HG03558 (cell line): ENCODE data around the gene KITLG.
"Not testable (repeated sequence)": the region's sequence is repeated elsewhere in the genome, so short reads cannot be mapped to it uniquely, and the experiment has no call there.

Experiments
- ATAC-seq: cut with Tn5 transposase; IDR thresholded peaks from one replicate; pipeline ENCODE4 v1.9.1; 2021; ENCODE audit warnings: moderate number of reproducible peaks; ENCODE audit not compliant: unreplicated experiment; ENCODE audit errors: extremely low read depth

Gene KITLG, protein sequence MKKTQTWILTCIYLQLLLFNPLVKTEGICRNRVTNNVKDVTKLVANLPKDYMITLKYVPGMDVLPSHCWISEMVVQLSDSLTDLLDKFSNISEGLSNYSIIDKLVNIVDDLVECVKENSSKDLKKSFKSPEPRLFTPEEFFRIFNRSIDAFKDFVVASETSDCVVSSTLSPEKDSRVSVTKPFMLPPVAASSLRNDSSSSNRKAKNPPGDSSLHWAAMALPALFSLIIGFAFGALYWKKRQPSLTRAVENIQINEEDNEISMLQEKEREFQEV

DNA sequence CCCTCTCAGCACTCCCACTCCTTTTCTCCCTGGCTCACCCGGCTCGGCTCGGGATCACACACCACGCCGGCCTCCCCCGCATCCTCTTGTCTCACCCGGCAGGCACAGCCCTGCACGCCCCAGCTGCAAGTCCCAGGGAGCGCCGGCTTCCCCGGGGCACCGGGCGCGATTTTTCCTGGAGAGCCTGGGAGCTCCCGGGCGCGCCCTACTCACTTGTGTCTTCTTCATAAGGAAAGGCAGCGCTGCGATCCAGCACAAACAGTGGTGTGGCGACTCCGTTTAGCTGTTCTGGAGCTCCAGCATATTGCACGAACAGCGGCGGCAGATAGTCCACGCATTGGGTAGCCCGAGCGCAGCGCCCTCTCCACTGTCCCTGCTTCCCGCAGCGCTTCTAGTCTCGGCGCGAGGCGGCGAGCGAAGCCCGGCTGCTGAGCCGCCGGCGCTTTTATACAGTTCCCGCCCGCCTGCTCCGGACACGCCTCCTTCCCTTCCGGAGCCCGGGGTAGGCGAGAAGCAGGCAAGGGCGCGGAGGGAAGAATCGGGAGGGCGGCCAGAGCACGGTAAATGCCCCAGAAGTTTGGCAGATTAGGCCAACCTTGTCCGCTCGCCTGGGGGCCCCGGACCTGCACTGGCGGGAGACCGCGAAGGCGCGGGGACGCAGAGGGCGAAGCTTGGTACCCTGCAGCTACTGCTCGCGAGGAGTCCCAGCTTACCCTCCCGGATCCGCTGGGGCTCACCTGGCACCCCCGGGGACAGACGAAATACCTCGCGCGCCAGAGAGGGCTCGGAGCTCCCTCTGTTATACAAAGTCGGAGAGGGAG lies at the start of gene KITLG:
TSS of gene KITLG (minus strand) at position 421 of the 821 bp plus-strand sequence. CDS start at position 228, 193 bp downstream.
- ATAC-seq: no peak

DNA sequence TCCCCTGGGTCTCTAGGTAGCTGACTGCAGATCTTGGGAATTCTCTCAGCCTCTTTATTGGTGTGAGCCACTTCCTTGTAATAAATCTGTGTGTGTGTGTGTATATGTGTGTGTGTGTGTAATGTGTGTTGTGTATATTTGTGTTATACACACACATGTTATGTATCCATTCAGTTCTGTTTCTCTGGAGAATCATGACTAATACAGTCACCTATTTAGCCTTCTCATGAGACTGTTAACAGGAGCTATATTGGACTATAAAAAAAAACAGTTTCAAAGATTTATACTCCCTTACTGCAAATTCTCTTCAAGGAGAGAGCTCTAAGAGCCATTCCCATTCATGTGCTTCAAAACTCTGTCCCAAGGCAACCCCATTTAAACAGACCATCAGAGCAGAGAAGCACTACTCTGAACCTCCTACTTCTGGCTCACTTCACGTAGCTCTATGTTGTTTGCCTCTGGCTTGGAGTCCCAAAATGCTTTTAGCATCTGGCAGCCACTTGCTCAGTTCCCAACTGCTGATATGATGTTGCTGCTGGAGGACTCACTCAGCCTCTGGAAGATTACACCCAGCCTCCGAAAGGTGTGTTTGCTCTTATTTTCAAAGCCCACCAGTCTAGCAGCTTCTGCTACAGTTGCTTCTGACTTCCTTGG lies 48.7 kb upstream of the KITLG start:
- no peak for ATAC-seq

DNA sequence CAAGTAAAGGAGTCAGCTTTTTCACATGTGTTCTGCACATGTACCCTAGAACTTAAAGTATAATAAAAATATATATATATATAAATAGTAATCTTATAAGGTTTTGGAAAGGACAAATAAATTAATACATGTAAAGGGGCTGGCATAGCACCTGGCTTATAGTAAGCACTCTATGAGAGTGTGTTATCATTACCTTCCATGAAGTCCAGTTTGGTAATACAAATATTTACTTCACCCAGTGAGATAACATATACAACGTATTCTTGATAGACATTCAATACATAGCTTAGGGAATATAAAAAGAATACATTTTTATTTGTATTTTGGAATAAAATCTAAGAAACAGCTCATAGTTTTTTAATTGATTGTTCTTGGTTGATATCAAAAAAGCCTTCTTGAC lies 47.8 kb upstream of the KITLG start:
- ATAC-seq: not testable (repeated sequence)

DNA sequence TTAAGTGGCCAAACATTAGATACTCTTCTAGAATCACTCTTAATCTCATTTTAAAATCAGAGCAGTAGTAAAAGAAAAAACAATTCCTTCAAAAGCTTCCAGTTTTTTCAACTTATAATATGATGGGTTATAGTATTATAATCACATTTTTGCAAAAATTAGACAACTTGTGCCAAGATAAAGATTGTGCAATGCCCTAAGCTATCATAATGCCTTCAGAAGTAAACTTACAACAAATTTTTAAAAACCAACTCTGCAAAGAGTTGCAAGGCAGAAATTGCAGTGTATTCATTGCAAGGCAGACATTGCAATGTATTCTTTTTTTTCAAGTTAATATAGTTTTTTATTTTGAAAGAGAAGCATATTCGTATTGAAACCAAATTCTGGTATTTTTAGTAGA lies 47.2 kb upstream of the KITLG start:
- no peak for ATAC-seq

DNA sequence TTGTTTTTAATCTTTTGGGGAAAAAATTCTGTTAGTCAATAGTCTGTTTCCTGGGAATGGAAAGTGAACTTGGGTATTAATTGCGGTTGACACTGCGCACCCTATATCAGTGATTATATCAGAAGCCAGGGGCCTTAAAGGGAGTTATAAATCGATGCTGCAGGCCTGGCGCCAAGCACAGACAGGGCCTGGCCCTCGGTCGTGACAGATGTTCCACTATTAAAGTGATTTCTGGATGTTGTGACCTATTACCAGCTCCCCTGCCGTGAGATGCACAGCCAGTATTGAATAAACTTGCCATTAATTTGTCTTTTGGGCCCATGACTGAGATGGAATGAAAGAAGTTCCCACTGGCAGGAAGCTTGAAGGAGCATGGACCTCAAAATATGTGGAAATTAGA lies 45.1 kb upstream of the KITLG start:
- ATAC-seq: no peak

DNA sequence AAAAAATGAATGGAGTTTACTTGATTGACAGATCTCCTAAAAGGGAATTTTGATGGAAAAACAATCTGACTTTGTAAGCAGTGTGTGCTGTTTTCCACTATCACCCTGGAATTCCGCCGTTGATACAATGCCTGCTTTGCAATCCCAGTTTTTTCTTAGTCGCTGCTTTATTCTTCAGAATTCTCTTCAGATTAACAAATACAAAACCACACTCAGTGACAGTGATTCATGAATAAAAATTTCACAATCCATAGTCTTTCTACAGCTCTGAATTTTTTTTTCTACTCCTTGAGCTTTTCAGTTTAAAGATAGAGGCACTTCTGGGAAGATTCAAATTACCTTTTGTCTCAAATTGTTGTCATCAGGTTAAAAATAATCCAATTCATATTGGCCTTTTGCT lies 44.6 kb upstream of the KITLG start:
- ATAC-seq: no peak

DNA sequence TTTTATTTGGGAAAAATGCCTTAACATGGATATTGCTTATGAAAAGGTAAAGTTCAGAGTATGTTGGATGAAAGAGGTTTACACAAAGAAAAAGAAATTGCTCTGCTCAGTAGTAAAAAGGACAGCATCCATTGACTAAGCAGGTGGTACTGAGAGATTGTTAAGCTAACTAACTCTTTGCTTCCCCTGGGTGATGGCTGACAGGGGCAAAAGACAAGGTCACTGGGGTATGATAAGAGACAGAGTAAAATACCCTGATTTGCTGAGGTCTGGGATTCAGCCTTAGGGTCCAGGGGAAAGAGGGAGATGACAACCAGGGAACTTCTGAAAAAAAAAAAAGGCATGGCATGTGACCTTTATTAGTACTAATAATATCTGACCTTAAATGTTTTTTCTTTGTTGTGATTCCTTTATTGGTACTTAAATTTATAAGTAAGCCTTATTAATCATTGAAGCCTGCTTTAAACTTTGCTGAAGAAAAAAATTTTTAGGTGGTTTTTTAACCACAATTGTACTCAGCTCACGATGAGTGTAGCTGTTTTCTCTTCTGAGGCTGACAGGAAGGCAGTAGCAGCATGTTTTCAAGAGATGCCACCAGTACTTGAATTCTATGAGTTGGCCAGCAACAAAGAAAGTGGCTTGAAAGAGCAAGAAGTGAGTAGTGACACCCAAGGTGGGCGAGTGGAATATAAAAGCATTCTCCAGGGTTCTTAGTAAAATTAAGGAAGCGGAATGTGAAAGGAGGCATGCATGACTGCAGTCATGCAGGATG lies 43.7 kb upstream of the KITLG start:
- ATAC-seq: no peak

DNA sequence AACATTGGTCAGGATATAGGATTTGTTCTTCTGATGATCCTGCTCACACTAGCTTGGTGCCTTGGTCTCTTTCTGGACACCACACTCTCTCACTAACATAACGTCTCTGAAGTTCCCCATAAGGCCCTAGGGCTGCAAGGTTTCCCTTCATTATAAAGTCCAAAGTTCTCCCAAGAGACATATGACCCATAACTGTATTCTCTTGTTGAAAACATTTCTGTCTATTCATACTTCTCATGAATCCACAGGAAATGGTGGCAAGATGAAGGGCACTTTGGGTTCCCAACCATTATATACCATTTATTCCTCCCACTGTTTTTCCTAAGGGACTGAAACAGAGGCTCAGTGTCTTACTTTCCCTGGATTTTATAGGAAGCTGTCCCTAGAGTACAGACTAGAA lies 37.1 kb upstream of the KITLG start:
- ATAC-seq: no peak

DNA sequence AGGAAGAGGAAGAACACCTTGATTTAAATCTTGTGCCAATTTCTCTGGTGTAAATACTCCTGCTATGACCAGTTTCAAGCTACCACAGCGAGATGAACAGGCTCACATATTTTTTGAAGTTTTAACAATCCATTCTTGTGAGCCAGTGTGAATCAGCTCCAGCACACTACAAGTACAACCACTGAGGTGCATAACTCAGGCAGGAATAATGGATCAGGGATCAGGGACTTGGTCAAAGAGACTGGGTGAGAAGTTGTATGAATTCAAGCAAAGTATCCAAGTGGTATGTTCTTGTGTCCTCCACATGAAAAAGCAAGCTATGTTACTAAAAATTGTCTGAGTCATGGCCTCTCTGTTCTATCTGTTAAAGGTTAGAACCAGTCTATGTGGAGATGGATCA lies 35.2 kb upstream of the KITLG start:
- ATAC-seq: no peak

DNA sequence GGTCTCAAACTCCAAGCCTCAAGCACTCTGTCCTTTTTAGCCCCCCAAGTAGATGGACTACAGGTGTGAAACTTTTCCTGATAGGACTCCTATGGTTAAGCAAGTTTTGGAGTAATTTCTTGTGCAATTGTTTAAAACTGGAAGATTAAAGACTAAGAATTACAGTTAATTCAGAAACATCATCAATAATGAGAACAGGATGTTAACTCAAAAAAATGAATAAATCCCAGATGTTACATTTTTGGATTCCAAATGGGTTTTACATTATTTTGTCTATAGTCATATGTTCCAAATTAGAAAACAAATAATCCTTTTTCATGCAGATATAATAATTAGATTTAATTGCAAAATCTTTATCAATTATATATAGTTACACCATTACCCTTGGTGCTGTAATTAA lies 24.4 kb upstream of the KITLG start:
- ATAC-seq: no peak

DNA sequence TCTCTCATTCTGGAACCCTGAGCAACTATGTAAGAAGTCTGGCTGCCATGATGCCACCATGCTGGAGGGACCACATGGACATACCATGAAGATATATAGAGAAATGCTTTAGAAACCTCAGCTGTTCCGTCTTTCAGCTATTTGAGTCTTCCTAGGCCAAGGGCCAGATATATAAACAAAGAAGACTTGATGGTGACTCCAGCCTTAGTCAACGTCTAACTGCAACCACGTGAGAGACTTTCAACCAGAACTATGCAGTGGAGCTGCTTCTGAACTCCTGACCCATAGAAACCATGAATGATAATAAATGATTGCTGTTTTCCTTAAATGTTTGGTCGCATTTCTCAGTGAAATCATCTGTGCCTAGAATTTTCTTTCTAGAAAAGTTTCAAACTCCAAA lies 20.0 kb upstream of the KITLG start:
- no peak for ATAC-seq

DNA sequence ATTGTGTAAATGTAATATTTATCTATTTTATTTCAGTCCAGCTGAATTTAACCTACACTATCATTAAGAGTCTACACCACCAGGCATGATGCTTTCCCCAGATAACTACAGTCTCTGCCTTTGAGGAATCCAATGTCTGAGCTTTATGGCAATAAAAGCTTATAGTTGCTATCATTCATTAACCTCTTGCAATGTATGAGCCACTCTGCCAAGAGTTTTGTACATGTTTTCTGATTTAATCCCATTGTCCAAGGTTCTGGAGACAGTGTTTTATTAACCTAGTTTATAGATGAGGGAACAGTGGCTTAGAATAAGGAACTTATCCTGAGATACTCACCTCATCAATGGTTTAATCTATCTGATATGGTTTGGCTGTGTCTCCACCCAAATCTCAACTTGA lies 17.1 kb upstream of the KITLG start:
- no peak for ATAC-seq

DNA sequence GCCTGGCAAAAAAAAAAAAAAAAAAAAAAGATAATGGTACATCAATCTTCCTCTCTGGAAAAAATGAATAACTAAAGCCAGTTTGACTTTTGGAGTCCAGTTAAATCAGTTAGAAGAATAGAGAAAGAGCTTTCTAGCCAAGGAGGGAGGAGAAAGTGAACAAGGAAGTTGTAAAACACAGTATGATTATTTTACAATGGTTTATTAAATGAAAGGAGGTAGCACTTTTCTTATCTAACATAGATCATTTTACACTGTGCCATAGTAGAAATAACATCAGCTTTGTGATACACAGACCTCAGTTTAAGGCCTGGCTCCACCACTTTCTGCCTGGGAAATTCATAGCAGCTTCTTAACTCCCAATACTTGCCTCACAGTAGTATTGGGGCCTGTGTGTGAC lies 15.4 kb upstream of the KITLG start:
- ATAC-seq: no peak

DNA sequence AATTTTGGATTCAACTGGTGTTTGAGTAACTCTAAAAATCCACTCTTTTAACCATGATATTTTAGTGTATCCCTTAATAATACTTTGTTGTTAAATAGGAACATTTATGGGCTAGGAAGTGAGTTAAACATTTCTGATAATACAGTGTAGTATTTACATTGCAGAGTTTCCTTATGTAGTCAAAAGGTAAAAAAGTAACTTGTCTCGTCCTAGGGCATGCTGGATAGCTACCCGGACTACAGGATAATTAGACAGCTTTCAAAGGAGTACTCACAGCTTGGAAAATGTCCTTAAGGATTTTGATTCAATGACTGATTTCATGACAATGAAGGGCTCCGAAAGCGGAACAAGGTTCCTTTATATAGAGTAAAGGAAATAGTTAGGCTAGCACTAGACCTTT lies 14.5 kb upstream of the KITLG start:
- no peak for ATAC-seq

DNA sequence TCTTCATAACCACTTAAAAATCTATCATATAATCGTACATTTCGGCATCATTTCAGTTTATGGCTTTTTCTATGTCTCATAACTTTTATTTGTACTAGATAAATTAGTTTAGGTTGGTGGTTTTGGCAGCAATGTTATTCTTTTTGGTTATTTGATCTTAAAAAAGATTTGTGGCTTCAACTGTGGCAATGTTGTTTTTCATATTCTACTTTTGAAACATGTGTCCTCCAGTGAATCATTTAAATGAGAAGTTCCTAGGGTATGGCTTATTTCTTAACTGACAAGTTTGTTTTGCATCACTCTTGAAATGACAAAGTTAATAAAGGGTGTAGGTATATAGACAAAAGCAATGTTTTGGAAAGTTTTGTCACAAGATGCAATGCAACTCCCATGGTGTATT lies 11.1 kb upstream of the KITLG start:
- no peak for ATAC-seq

DNA sequence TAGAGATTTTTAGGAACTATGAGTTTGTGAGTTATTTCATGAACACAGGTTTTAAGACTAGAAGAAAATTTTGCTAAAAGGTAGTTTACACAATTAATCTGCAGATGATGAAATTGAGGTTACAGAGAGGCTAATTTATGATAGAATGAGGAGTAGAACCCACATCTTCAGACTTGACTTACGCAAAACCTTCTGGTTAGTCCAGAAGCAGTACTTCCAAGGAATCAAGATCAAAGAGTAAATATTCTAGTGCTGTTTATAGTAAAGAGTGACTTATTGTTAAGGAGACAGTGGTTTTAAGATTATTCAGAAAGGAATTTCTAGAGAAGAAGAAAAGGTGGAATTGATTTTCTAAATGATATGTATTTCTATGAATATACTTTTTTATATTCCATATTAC lies 10.6 kb upstream of the KITLG start:
- no peak for ATAC-seq

DNA sequence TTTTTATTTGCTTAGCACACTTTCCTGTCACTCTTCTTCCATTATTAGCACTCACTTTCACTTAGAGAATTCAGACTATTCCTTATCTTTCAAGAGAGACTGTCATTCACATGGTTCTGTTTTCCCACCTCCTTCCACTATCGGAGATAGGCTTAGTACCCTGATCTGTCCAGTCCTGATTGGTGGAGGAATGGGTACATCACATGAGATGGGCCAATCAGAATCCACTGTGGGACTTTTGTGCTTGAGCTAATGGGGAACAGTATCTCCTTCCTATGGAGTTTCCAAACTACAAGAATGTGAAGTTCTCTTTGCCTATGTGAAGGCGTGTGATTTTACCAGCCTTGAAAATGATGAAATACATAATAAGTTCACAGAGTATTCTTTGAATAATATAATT lies 4.8 kb upstream of the KITLG start:
- ATAC-seq: no peak

DNA sequence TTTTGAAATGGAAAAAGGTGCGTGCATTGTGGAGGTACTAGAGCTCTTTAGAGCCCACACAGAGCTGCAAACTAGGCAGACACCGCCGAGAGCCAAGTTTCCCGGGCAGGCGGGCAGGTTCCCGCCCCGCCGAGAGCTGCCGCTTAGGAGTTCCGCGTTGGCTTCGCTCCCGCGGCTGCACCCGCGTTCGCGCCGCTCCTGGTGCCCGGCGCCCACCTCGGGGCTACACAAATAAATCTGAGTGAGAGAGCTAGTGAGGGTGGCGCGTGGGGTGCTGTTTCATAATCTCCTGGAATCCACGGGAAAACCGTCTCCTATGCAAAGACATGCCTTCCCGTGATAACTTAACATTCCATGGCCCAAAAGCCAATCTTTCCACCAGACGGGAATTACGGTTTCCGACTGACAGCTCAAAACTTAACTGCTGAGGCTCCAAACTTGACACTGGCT lies 645 bp downstream of the KITLG start:
- no peak for ATAC-seq

DNA sequence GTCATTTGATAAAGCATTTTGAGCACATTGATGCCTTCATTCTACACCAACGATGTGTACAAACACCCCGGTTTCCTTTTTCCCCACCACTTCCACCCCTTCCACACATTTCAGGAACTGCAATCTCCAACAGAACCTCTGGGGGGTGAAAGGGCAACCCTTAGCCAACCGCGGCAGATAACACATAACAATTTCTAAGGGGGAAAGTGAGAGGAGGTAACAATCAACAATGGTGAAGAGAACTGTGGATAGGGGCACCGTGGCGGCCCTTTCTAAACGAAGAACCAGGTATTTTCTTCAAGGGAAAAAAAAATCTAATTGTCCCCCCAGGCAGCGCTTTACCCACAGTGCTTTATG lies 1.1 kb downstream of the KITLG start:
- ATAC-seq: no peak

DNA sequence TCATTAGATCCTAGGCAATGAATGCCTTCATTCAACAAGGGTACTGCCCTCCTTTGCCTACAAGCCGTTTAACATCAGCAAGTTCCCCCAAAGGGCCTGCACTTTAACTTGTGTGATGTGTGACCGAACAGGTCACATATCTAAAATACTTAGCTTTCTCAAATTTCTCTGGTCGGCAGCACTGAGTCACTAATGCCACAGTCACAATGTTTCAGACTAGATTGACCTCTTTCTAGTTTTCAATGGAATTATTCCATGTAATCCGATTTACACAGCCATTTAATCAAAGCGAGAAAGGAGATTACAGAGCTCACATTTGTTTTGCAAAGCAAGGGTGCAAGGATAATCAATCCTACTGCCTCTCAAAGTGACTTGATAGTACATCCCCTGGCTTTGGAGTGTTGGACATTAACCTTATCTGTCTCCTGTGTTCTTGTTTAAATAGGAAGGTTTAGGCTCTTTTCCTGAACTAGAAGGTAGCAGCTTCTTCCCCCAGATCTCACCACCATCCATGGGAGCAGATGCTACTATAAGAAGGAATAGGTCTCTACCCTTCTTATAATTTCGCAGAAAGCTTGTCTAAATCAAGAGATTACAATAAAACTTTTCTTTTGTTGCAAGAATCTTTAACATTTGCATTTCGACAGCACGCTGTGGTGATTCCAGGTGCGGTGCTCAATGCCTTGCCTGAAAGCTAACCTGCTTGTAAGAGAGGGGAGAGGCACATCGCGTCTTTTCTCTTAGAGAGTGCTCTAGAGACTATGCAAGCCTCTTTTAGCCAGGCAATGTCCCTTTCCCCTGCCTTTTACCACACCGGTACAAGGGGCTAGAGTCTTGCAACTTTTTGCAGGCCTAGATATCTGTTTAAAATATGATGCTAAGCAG lies 1.8 kb downstream of the KITLG start:
- no peak for ATAC-seq
